A673 (cell line): ENCODE data around the gene SYT17.

ENCODE experiments used
- EZH2 ChIP-seq: fragments of 200-600 bp; sonication (generic); IDR thresholded peaks from 2 replicates; pipeline ENCODE4 v1.6.1; 2017; ENCODE audit warnings: borderline replicate concordance, low read depth, mild to moderate bottlenecking, mixed read lengths, antibody characterized with exemption, low read length; ENCODE audit not compliant: poor library complexity, severe bottlenecking
- TF ChIP-seq, protein P1 (sequence below): fragments of 300-800, 200-600 bp; sonication (generic); conservative IDR thresholded peaks from 2 replicates; pipeline ENCODE4 v1.5.1; 2017; ENCODE audit warnings: low read depth, mild to moderate bottlenecking, antibody characterized with exemption, low read length, moderate library complexity, mixed read lengths

DNA sequence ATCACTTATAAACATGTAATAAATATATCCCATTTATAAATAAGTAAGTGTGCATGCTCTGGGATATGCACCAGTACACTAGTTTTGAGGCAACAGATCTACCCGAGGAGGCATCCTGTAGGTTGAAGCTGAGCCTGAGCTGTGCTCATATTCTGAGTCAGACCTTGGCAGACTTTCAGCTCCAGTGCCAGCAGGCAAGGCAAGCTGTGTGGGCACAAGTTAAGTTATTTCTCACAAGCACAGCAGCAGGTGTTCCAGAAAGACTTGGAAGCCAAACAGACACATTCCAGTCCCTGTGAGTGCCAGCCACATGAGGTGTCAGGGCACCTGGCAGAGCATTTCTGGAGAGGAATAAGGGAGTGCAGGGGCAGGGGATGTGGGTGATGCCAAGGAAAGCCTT lies 116.2 kb downstream of the SYT17 start:
- TF ChIP-seq, protein P1, sequence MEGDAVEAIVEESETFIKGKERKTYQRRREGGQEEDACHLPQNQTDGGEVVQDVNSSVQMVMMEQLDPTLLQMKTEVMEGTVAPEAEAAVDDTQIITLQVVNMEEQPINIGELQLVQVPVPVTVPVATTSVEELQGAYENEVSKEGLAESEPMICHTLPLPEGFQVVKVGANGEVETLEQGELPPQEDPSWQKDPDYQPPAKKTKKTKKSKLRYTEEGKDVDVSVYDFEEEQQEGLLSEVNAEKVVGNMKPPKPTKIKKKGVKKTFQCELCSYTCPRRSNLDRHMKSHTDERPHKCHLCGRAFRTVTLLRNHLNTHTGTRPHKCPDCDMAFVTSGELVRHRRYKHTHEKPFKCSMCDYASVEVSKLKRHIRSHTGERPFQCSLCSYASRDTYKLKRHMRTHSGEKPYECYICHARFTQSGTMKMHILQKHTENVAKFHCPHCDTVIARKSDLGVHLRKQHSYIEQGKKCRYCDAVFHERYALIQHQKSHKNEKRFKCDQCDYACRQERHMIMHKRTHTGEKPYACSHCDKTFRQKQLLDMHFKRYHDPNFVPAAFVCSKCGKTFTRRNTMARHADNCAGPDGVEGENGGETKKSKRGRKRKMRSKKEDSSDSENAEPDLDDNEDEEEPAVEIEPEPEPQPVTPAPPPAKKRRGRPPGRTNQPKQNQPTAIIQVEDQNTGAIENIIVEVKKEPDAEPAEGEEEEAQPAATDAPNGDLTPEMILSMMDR = no peak
- no peak for TF ChIP-seq EZH2
